GM10248 (cell line): ENCODE results near the gene MAML2.

Experiments used
- CTCF ChIA-PET: fragments of 300-600 bp; sonication (Branson Sonifier 250); formaldehyde crosslinking; extraction: SDS; loops from one replicate; lab custom pipeline; 2021; ENCODE audit warnings: antibody characterized with exemption; lab: Yijun Ruan, JAX
- POLR2A ChIA-PET: fragments of 350-650 bp; sonication (Branson Sonifier 250); formaldehyde crosslinking; extraction: SDS; loops from one replicate; lab custom pipeline; 2020; ENCODE audit warnings: antibody characterized with exemption; lab: Yijun Ruan, JAX
- DNase-seq: peaks from one replicate; pipeline ENCODE4 v3.0.0; 2012; ENCODE audit errors: extremely low spot score
- TF ChIP-seq, protein P1 (sequence below): IDR thresholded peaks from 2 replicates; pipeline ENCODE4 v1.5.1; 2012; ENCODE audit warnings: mild to moderate bottlenecking, low read depth; ENCODE audit errors: extremely low read depth, missing control alignments, control extremely low read depth

MAML2 gene

GRCh38 chr11:96096360-96096759 lies 246.6 kb downstream of the MAML2 start:
- TF ChIP-seq, protein P1, sequence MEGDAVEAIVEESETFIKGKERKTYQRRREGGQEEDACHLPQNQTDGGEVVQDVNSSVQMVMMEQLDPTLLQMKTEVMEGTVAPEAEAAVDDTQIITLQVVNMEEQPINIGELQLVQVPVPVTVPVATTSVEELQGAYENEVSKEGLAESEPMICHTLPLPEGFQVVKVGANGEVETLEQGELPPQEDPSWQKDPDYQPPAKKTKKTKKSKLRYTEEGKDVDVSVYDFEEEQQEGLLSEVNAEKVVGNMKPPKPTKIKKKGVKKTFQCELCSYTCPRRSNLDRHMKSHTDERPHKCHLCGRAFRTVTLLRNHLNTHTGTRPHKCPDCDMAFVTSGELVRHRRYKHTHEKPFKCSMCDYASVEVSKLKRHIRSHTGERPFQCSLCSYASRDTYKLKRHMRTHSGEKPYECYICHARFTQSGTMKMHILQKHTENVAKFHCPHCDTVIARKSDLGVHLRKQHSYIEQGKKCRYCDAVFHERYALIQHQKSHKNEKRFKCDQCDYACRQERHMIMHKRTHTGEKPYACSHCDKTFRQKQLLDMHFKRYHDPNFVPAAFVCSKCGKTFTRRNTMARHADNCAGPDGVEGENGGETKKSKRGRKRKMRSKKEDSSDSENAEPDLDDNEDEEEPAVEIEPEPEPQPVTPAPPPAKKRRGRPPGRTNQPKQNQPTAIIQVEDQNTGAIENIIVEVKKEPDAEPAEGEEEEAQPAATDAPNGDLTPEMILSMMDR, result no peak
- CTCF ChIA-PET, result interaction anchor here (1.1 to 2.3 kb wide), 2 partner anchors 10 to 25 kb away, joined by 6 read pairs; no protein-coding TSS in a partner anchor
- POLR2A ChIA-PET, result no interaction called here
- no peak for DNase-seq

DNA sequence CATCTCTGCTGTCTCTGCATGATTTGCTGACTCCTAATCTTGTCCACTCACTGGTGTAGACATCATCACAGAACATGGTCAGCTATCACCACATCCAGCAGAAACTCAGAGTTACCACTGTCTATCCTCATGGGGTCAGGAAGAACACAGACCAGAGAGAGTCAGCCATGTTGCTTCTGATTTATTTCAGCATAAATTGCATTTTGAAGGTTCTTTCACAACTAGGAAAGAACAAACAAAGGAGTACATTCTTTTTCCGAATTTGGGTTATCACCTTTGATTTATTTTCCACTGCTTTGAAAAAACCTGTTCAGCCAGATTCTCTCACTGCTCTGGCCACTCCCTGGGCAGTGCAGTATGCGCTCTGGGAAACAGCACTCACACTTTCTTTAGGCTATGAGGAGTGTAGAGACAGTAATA lies 247.1 kb downstream of the MAML2 start:
- no peak for DNase-seq
- ChIA-PET CTCF (interaction anchor here (0.8 to 2.3 kb wide), 3 partner anchors 9 to 24 kb away, joined by 3 to 6 read pairs (median 4); no protein-coding TSS in a partner anchor), POLR2A (no interaction called here)
- TF ChIP-seq, protein P1, result no peak

DNA sequence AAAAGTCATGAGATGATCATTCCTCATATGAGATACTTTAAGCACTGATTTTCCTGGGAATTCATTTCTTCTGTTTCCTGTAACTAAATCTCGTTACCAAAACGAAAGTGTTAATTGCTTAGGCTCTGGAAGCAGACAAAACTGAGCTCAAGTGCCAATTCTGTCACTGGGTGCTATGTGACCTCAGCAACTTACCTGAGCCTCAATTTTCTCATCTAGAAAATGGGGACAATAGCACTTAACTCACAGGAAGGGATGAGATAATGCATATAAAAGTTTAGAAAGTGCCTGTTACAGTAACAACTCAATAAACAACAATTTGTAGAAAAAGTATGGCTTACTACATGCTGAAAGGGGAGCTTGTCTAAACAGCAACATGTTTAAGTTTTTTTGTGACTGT lies 248.8 kb downstream of the MAML2 start:
- ChIA-PET CTCF (interaction anchor here (2.3 to 2.9 kb wide), 2 partner anchors 12 to 23 kb away, joined by 6 to 11 read pairs; no protein-coding TSS in a partner anchor), POLR2A (no interaction called here)
- TF ChIP-seq, protein P1, result no peak
- DNase-seq, result no peak

DNA sequence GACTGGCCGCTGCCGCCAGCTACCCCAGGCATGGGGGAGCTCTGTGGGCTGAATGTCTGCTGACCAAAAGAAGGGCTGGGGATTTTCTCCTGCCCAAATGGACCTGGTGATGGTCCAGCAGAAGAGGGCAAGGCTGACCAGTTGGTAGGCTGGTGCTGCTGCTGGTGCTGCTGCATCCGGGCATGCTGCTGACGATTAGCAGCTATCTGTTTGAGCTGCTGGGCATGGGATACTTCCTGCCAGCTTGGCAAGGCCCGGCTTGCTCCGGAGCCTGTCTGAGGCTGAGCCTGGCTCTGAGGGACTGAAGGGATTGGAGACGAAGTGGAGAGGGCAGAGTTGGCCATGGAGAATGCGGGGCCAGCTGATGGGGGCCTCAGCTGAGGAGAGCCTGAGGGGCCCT lies 250.5 kb downstream of the MAML2 start:
- POLR2A ChIA-PET, result no interaction called here
- no peak for DNase-seq
- TF ChIP-seq, protein P1, result no peak
- CTCF ChIA-PET, result interaction anchor here (0.9 to 4.4 kb wide), 5 partner anchors 8 to 251 kb away, joined by 3 to 30 read pairs (median 10); partner anchors contain the start of gene MAML2

GRCh38 chr11:96091476-96091875 lies 251.5 kb downstream of the MAML2 start:
- POLR2A ChIA-PET, result no interaction called here
- CTCF ChIA-PET, result interaction anchor here (0.7 to 4.4 kb wide), 8 partner anchors 9 to 302 kb away, joined by 3 to 30 read pairs (median 6); partner anchors contain the start of gene MAML2
- TF ChIP-seq, protein P1, result no peak
- peak; percentile 13 for DNase-seq

DNA sequence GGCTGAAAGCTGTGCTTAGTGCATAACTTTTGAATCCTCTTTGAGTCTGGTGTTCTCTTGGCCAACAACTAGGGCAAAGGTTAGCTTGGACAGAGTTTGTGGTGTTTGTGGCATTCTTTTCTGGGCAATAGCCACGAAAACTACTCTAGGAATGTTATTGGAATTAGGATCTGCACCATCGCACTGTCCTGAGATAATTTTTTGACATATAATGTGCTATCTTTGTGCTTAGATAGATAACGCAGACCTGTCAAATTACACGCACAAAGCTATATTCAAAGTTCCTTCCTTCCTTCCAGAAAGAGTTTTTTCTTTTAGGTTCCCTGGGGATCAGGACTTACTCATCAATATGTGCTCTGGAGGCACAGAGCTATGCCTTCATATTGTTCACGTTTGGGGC lies 252.3 kb downstream of the MAML2 start:
- ChIA-PET POLR2A (no interaction called here), CTCF (interaction anchor here (1.4 to 4.4 kb wide), 4 partner anchors 10 to 253 kb away, joined by 4 to 30 read pairs (median 10); partner anchors contain the start of gene MAML2)
- TF ChIP-seq, protein P1, result no peak
- DNase-seq, result no peak

DNA sequence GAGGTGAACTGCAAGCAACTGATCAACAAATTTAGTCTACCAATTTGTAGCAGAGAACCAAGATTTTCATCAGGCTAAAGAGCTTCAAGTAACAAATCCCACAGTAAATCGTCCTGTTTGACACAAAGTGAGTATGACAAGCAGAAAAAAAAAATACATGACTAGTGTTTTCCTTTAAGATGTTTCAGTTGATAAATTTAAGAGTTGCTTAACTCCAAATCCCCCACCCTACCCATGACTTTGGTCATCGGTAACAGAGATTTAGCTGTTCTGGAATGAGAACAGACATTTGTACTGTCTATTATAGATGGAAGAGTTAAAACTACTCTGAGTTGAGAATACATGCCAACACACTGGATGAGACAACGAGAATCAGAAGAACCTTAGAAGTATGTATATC lies 254.1 kb downstream of the MAML2 start:
- ChIA-PET POLR2A (no interaction called here), CTCF (interaction anchor here (0.9 to 4.4 kb wide), 9 partner anchors 12 to 254 kb away, joined by 3 to 30 read pairs (median 3); partner anchors contain the start of gene MAML2)
- TF ChIP-seq, protein P1, result no peak
- no peak for DNase-seq
